Ascending aorta (tissue), 2 donors: ENCODE results near the gene ARHGAP10. TPM values are rescaled to one million over a fixed set of nuclear protein-coding genes. Genes with fewer than 3 reads are reported as not detected.
A peak's percentile ranks its signal among the peaks of the same experiment; 100 is the strongest.

Experiments used
- DNase-seq, 2 donors: peaks; one replicate each; pipeline ENCODE4 v3.0.0-alpha.2; 2019; ENCODE audit warnings: low spot score in 2 of 2
- H3K27ac ChIP-seq, 2 donors: fragments of 200-600 bp; sonication (generic); one replicate each; pipeline ENCODE4 v1.5.1; 2016 to 2017; ENCODE audit warnings: mild to moderate bottlenecking in 1 of 2
- H3K27me3 ChIP-seq: fragments of 200-600 bp; sonication (generic); one replicate; pipeline ENCODE4 v1.5.1; 2017
- H3K36me3 ChIP-seq, 2 donors: fragments of 200-600 bp; sonication (generic); one replicate each; pipeline ENCODE4 v1.5.1; 2016
- H3K4me1 ChIP-seq, 2 donors: fragments of 200-600 bp; sonication (generic); one replicate each; pipeline ENCODE4 v1.5.1; 2016 to 2017; ENCODE audit warnings: mild to moderate bottlenecking in 1 of 2
- H3K4me3 ChIP-seq, 2 donors: fragments of 200-600 bp; sonication (generic); one replicate each; pipeline ENCODE4 v1.5.1; 2016 to 2017; ENCODE audit warnings: mild to moderate bottlenecking in 1 of 2
- H3K9me3 ChIP-seq, 2 donors: fragments of 200-600 bp; sonication (generic); one replicate each; pipeline ENCODE4 v1.5.1; 2016
- intact Hi-C: fragments of 100-400 bp; cut with DNase I; formaldehyde crosslinking; loops from one replicate; pipeline ENCODE4 v1.15.1; 2023
- total RNA-seq: library from RNA; depleted of rRNA; stranded (reverse); fragments of >200 nt; gene quantifications from one replicate; pipeline ENCODE4 v1.1.0, GENCODE V29; 2016
- TF ChIP-seq, protein P1 (sequence below), 3 experiments: fragments of 200-600 bp in 2 of 3; fragments of 450-650 bp in 1 of 3; sonication (generic) in 2 of 3; IDR thresholded peaks; one replicate each; pipeline ENCODE4 v1.5.1; 2016 to 2019; ENCODE audit warnings: antibody characterized with exemption in 3 of 3, mild to moderate bottlenecking in 1 of 3, moderate library complexity in 1 of 3

The ARHGAP10 gene
- total RNA-seq, 1 donor from 2014 or later: 77.3 TPM

DNA sequence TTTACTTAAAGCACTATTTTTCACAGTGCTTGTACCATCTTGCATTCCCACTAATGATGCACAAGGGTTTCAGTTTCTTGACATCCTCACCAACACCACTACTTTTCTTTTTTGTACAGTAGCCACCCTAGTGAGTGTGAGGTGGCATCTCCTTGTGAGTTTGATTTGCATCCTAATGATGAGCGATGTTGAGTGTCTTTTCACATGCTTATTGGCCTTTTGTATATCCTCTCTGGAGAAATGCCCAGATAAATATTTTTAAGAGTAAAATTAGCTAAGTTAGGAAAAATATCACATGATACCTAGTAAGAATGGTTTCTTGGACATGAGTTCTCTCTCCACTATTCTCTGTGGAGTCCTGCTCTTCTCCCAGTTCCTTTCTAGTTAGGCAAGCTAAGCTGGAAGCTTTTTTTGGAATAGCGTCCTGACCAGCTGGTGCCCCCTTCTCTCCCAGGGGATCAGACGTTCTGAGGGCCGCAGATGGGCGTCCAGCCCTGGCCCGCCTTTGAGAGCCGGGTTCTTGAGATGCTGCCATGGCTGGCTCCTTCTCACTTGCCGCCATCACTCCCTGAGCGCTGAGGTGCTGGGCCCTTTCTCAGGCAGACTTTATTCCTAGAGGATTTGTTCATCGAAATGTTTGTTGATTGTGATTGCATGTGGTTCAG, 132.1 kb downstream of the ARHGAP10 start:
- H3K27ac ChIP-seq: peak overlapping the region; percentile 68 to 80
- intact Hi-C loops: loop anchor here (1.0 kb wide), 1 partner anchor 247 kb away; the partner anchor contains the start of gene TMEM184C
- peaks cover 0 to 47% of the 10 kb centered on the region in 2 donors for H3K36me3 ChIP-seq
- no peak for DNase-seq
- peaks cover 10 to 51% of the 10 kb centered on the region in 2 donors for H3K4me1 ChIP-seq
- no peaks in the 10 kb centered on the region for H3K9me3 ChIP-seq
- H3K27me3 ChIP-seq: no peaks in the 10 kb centered on the region
- H3K4me3 ChIP-seq: no peak overlapping the region
- TF ChIP-seq, protein P1, sequence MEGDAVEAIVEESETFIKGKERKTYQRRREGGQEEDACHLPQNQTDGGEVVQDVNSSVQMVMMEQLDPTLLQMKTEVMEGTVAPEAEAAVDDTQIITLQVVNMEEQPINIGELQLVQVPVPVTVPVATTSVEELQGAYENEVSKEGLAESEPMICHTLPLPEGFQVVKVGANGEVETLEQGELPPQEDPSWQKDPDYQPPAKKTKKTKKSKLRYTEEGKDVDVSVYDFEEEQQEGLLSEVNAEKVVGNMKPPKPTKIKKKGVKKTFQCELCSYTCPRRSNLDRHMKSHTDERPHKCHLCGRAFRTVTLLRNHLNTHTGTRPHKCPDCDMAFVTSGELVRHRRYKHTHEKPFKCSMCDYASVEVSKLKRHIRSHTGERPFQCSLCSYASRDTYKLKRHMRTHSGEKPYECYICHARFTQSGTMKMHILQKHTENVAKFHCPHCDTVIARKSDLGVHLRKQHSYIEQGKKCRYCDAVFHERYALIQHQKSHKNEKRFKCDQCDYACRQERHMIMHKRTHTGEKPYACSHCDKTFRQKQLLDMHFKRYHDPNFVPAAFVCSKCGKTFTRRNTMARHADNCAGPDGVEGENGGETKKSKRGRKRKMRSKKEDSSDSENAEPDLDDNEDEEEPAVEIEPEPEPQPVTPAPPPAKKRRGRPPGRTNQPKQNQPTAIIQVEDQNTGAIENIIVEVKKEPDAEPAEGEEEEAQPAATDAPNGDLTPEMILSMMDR (IDR thresholded peaks at IDR 0.05): no peak

DNA sequence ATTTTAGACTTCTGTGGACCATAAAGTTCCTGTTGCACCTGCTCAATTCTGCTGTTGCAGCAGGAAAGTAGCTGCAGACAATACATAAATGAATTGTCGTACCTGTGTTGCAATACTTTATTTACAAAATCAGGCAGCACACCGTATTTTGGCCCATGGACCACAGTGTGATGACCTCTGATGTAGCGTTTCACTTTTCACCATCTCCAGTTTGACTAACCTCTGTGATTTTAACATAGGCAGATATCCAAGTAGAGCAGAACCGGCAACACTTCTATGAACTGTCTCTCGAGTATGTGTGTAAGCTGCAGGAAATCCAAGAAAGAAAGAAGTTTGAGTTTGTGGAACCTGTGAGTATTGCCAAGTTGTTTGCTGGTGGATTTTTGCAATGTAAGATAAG, 132.7 kb downstream of the ARHGAP10 start:
- TF ChIP-seq, protein P1 (IDR thresholded peaks at IDR 0.05): no peak
- Histone ChIP-seq H3K4me1 (peaks cover 10 to 51% of the 10 kb centered on the region in 2 donors), H3K4me3 (no peak overlapping the region), H3K27me3 (no peaks in the 10 kb centered on the region), H3K27ac (peak overlapping the region; percentile 68 to 80), H3K36me3 (peaks cover 0 to 50% of the 10 kb centered on the region in 2 donors), H3K9me3 (no peaks in the 10 kb centered on the region)
- intact Hi-C loops: loop anchor here (1.0 kb wide), 1 partner anchor 247 kb away; the partner anchor contains the start of gene TMEM184C
- no peak for DNase-seq

DNA sequence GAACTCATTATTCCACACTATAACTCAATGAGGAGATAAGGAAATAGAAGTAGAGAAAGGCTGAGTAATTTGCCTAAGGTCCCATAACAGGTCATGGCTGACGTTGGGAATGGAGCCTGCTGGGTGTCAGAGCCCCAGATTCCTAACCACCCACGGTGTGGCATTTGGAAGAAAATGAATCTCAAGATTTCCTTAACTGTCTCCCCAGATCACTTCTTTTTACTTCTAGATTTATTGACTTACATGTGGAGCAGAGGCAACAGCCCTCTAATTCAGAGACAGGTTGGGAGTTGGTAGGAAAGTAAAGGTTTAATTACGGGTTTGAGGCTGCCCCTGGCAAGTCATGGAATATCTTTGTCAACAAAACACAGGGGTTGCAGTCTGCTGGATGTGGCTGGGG, 134.0 kb downstream of the ARHGAP10 start:
- TF ChIP-seq, protein P1 (IDR thresholded peaks at IDR 0.05): no peak
- intact Hi-C loops: loop anchor here (2.0 kb wide), 2 partner anchors 41 to 135 kb away; no protein-coding TSS in a partner anchor
- Histone ChIP-seq H3K4me1 (peaks cover 10 to 48% of the 10 kb centered on the region in 2 donors), H3K27ac (peak overlapping the region in 1 of 2 donors; percentile 68), H3K4me3 (no peak overlapping the region), H3K27me3 (no peaks in the 10 kb centered on the region), H3K9me3 (no peaks in the 10 kb centered on the region), H3K36me3 (peaks cover 5 to 49% of the 10 kb centered on the region in 2 donors)
- no peak for DNase-seq

DNA sequence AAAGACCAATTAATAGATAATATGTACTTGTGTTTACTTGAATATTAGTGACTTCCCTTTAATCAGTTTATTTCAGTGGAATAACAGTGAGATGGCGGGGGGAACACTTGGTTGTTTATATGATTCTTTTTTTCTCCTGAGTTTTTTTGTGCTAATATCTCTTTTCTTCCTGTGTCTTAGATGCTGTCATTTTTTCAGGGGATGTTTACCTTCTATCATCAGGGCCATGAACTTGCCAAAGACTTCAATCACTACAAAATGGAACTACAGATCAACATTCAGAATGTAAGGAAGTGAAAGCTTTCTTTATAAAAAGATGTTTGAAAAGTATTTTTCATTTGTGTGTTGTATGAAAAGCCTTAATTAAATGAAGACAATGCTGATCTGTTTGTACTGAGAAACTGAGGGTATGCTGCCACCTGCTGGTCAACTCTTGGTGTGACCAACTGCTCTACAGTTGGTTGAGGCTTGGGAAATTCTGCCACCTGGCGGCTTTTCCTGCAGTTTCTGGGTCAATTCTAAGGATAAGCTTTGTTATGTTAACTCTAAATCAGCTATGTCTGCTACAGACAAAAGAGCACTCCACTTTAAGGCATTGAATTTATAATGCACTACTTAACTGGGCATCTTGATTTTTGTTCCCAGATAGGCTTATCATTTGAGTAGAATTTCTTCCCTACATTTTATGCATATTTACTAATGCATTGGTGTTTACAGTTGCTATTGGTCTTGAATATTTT, 134.8 kb downstream of the ARHGAP10 start:
- no peaks in the 10 kb centered on the region for H3K9me3 ChIP-seq

DNA sequence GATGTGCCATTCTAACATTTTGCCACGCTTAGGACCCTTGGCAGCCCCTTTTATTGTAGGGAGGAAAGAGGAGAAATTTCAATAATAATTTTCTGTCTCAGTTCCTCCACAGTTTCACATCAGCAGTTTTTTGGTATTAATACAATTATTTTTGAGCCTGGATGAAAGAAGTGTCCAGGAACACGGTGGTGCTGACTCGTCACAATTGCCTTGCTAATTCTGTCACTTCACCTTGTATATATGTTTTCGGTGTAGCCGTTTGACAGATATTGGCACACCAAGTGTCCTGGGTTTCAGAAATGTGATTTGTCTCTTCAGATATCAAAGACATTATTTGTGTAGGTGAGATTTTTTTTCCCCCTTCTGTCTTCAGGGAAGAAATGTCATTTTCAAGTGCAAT, 142.2 kb downstream of the ARHGAP10 start:
- Histone ChIP-seq H3K9me3 (no peaks in the 10 kb centered on the region), H3K36me3 (peaks cover 49 to 54% of the 10 kb centered on the region in 2 donors), H3K4me1 (no peaks in the 10 kb centered on the region), H3K27ac (no peak overlapping the region), H3K4me3 (no peak overlapping the region), H3K27me3 (no peaks in the 10 kb centered on the region)
- TF ChIP-seq, protein P1 (IDR thresholded peaks at IDR 0.05): no peak
- intact Hi-C loops: no loop called here
- no peak for DNase-seq

More for the DNA sequence above, 134.8 kb downstream of the ARHGAP10 start:
- TF ChIP-seq, protein P1 (IDR thresholded peaks at IDR 0.05): peak; percentile 96 to 99 (median 97)
- Histone ChIP-seq H3K4me1 (peaks cover 3 to 40% of the 10 kb centered on the region in 2 donors), H3K4me3 (no peak overlapping the region), H3K27ac (peak overlapping the region in 1 of 2 donors; percentile 68), H3K27me3 (no peaks in the 10 kb centered on the region), H3K36me3 (peaks cover 5 to 42% of the 10 kb centered on the region in 2 donors)
- intact Hi-C loops: loop anchor here (1.0 to 2.0 kb wide), 3 partner anchors 42 to 158 kb away; no protein-coding TSS in a partner anchor
- peak; percentile 60 to 95 for DNase-seq
